ENCODE results near the gene CLCNKB. TPM values are rescaled to one million over a fixed set of nuclear protein-coding genes. Genes with fewer than 3 reads are reported as not detected.
"Not testable (repeated sequence)": the region's sequence is repeated elsewhere in the genome, so short reads cannot be mapped to it uniquely, and the experiment has no call there.

CLCNKB gene
- total and polyA plus RNA-seq, 11 donors: 0.50 to 2.7 (median 1.5) TPM

DNA sequence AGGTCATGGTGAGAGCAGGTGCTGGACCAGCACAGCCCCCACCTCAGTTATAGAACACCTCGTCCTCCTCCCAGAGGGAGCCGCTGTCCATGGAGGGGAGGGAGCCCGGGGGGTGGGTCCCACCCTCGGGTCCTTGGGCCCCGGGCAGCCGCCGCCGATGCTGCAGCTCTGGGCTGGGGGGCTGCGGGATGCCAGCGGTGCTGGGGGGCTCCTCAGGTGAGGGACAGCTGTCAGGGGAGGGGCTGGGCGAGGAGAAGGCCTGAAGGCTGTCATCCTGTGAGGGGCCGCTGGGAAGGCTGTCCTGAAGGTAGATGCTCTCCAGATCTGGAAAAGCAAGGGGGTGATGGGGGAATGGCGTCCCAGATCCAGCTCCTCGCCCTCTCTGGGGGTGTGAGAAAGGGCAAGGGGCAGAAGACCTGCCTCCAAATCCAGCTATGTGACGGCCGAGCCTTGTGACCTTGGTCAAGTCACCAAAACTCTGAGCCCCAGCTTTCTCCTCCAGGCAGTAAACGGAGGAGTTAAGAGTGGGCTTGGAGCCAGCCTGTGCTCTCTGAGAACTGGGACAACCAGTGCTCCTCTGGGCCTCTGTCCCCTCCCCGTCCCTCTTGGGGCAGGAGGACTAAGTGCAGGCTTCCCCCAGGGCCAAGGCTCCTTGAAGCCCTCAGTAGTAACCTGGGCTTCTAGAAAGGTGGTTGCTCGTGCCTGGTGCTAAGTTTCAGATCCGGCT, 15.0 kb downstream of the CLCNKB start:
- H3K4me3 ChIP-seq, H3K9me3 ChIP-seq, H3K4me1 ChIP-seq, H3K36me3 ChIP-seq, ATAC-seq, H3K27me3 ChIP-seq, DNase-seq, H3K27ac ChIP-seq: not testable (repeated sequence)
- intact Hi-C loops (cut with DNase I): loop anchor here in 5 of 10 donors (5.0 to 10.0 kb wide), 6 partner anchors 51 to 266 kb away; partner anchors contain the start of gene UQCRHL (in 1 of the 5)
- WGBS, 4 donors: 64 to 84% (median 72%) methylated on average over 13 to 17 of the region's 20 CpGs

DNA sequence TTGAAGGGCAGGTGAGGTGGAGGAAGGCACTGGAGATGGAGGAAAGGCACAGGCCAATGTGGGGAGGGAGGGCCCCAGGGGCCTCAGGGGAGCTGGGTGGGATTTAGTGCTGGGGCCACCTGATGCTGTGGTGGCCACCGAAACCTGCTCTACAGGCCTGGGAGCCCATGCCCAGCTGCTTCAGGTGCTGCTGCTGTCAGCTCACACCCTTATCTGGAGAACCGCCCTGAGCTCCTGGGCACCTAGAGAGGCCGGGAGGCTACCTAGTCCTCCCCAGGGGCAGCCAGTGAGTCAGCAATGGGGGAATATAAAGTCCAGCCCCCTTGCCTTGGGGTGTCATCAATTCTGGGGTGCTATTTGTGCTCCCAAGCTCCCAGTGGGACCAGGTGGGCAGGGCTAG, 17.7 kb downstream of the CLCNKB start:
- Histone ChIP-seq H3K9me3 (no peaks in the 10 kb centered on the region), H3K27ac (no peak overlapping the region), H3K36me3 (no peaks in the 10 kb centered on the region), H3K27me3 (no peaks in the 10 kb centered on the region), H3K4me3 (no peak overlapping the region), H3K4me1 (peaks cover 0 to 12% (median 0%) of the 10 kb centered on the region in 12 donors)
- ATAC-seq (no peak), DNase-seq (no peak)
- intact Hi-C loops (cut with DNase I): loop anchor here in 2 of 10 donors (2.0 kb wide), 1 partner anchor 24 kb away; no protein-coding TSS in a partner anchor
- WGBS, 4 donors: 88 to 100% (median 96%) methylated on average over 1 to 3 of the region's 3 CpGs
- no peak for TF ChIP-seq POLR2A (IDR thresholded peaks at IDR 0.05)
- TF ChIP-seq, protein P1, sequence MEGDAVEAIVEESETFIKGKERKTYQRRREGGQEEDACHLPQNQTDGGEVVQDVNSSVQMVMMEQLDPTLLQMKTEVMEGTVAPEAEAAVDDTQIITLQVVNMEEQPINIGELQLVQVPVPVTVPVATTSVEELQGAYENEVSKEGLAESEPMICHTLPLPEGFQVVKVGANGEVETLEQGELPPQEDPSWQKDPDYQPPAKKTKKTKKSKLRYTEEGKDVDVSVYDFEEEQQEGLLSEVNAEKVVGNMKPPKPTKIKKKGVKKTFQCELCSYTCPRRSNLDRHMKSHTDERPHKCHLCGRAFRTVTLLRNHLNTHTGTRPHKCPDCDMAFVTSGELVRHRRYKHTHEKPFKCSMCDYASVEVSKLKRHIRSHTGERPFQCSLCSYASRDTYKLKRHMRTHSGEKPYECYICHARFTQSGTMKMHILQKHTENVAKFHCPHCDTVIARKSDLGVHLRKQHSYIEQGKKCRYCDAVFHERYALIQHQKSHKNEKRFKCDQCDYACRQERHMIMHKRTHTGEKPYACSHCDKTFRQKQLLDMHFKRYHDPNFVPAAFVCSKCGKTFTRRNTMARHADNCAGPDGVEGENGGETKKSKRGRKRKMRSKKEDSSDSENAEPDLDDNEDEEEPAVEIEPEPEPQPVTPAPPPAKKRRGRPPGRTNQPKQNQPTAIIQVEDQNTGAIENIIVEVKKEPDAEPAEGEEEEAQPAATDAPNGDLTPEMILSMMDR (IDR thresholded peaks at IDR 0.05): no peak

DNA sequence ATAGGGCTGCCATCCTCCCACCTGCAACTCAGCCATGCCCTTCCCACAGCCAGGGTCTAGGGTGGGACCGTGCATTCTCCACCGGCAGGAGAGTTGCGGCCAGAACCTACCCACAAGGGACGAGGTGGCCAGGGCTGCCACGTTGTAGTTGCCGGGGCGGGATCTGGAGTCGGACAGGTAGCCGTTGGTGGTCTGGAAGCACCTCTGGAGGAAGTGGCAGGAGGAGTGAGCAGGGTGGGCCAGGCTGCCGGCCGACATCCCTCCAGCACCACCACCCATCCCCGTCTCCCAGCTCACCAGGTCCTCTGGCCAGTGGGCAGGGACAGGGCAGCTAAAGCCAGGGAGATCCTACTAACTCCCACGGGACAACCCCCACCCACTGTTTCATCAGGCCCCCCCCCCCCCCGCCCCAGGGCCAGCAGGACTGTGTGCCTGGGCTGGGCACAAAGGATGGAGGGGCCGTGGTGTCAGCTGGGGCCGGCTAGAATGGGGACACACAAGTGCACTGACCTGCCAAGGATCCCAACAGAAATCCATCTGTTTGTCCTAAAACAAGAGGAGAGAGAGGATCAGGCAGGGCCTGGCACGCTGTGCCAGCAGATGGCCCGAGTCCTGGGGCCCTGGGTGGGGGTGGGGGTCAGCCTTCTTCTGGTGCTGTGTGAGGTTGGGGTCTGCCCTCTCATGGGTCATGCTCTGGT, 18.6 kb downstream of the CLCNKB start:
- WGBS, 4 donors: 75 to 86% (median 83%) methylated on average over 12 to 18 of the region's 18 CpGs
- intact Hi-C loops (cut with DNase I): loop anchor here in 3 of 10 donors (1.0 to 2.0 kb wide), 2 partner anchors 22 to 25 kb away; no protein-coding TSS in a partner anchor
- H3K27me3 ChIP-seq, H3K9me3 ChIP-seq, ATAC-seq, DNase-seq, H3K36me3 ChIP-seq, H3K27ac ChIP-seq, H3K4me3 ChIP-seq: not testable (repeated sequence)
- peaks cover 0 to 13% (median 2%) of the 10 kb centered on the region in 12 donors for H3K4me1 ChIP-seq

DNA sequence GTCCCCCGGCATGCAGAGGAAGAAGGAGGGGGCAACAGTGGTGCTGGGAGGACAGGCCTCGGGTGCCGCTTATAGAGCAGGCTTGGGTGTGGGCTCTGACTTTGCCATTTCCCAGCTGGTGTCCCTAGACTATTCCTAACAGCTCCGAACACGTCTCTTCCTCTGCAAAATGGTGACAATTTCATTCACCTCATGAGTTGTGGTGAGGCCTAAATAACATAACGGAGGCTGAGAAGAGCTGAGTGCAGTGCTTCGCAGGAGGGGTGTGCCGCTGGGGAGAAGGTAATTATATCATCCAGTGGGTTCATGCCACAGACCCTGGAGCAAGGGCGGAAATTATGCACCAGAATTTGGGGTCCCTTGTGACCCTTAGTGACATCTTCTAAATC, 19.1 kb downstream of the CLCNKB start:
- 83 to 90% (median 89%) methylated on average over 9 of the region's 9 CpGs for WGBS, 4 donors
- H3K36me3 ChIP-seq, H3K27ac ChIP-seq, H3K9me3 ChIP-seq, DNase-seq, H3K27me3 ChIP-seq, H3K4me3 ChIP-seq, ATAC-seq: not testable (repeated sequence)
- H3K4me1 ChIP-seq: peaks cover 0 to 16% (median 5%) of the 10 kb centered on the region in 12 donors
- intact Hi-C loops (cut with DNase I): loop anchor here in 1 of 10 donors (1.0 kb wide), 1 partner anchor 22 kb away; no protein-coding TSS in a partner anchor

DNA sequence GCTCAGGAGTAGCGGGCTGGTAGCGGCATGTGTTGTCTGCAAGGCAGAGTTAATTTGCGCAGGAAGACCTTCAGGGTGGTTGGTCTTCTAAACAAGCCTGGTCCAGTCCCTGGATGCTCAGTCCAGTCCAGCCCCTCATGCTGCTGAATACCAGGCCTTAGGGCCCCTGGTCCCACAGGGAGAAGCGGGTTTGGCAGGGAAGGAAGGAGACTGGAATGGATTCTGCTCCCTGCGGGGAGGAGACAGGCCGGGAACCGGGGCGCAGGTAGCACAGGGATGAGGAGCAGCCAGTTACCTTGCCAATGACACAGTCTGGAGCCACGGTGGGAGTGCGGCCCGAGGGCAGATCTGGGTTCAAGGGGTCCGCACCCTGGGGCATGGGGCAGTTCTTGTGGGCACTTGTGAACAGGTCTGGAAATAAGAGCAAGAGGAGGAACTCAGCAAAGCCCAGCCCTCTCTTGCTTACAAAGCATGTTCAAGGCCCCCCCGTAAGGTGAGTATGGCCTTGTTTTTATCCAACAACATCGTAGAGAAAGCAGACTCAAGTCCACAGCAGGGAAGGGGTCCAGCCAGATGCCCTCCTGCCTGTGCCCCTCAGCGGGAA, 19.7 kb downstream of the CLCNKB start:
- Histone ChIP-seq H3K27me3 (no peaks in the 10 kb centered on the region), H3K9me3 (no peaks in the 10 kb centered on the region), H3K36me3 (no peaks in the 10 kb centered on the region), H3K4me3 (no peak overlapping the region), H3K27ac (no peak overlapping the region), H3K4me1 (peaks cover 0 to 22% (median 12%) of the 10 kb centered on the region in 12 donors)
- WGBS, 4 donors: 92 to 95% (median 94%) methylated on average over 15 of the region's 15 CpGs
- DNase-seq (no peak), ATAC-seq (no peak)
- no peak for TF ChIP-seq POLR2A (IDR thresholded peaks at IDR 0.05)
- TF ChIP-seq, protein P1 (IDR thresholded peaks at IDR 0.05): no peak
- intact Hi-C loops (cut with DNase I): no loop called here
